GM19099 (cell line): ENCODE results near the gene MCF2L.

Experiments
- POLR2A ChIP-seq: IDR thresholded peaks from 3 replicates; pipeline ENCODE4 v1.6.1; 2011; ENCODE audit warnings: low read depth; ENCODE audit not compliant: insufficient read length; ENCODE audit errors: extremely low read depth

The MCF2L gene

DNA sequence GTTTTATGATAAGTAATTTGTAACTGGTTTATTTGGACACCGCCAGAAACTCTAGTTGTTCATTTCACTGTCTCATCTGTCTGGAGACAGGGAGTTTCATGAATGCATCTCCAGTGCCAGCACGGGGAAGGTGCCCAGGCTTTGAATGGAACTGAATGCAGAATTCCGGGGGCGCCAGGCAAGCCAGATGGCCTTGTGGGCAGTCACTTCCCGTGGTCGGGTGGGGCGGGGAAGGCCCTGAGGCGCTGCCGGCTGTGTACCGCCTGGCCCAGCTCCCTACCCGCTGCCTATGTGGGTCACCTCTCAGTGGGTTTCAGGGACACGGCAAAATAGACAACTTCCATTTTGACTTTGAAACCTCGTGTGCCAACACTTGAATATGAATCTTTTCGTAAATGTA is 28.8 kb upstream of the MCF2L start:
- TF ChIP-seq POLR2A: no peak

DNA sequence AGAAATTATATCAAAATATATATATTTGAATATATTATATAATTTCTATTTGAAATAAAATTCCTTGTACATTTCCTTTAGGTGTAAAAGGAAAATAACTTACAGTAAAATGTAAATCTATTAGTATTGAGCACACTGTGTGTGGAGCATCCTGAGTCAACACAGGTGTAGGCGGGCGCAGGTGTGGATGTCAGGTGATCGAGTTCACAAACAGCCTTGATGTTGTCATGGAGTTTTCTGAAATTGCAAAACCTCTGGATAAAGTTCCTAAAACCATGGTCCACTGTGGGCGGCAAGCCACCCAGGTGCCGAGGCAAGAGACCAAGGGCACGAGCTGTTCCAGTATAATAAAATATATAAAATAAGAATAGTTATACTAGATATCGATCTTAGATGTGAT is 27.7 kb upstream of the MCF2L start:
- no peak for TF ChIP-seq POLR2A

DNA sequence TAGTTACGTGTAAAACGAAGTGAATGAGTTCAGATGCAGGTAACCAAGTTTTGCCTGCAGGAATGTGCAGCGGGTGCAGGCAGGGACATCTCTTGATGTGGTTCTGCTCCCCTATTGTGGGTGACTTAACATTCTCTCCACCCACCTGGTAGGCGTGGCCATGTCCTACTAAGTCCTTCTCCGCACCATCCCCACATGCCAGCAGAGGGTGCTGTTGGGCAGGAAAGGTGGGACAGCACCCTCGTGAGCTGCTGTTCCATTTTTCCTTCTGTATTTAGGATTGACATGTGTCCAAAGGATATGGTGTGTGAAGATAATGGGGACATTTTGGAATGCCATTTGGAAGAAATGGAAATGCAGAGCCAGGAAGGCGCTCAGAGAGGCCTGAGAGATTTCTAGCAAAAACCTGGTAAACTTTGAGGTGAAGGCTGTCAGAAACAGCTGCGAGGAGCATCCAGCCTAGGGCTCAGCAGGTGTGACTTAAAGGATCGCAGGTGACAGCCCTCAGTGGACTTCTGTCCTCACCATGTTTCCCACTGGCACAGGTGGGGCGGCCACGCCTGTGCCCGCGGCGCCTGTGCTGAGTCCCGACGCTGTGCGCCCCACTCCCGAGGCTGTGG is 26.2 kb upstream of the MCF2L start:
- TF ChIP-seq POLR2A: no peak

DNA sequence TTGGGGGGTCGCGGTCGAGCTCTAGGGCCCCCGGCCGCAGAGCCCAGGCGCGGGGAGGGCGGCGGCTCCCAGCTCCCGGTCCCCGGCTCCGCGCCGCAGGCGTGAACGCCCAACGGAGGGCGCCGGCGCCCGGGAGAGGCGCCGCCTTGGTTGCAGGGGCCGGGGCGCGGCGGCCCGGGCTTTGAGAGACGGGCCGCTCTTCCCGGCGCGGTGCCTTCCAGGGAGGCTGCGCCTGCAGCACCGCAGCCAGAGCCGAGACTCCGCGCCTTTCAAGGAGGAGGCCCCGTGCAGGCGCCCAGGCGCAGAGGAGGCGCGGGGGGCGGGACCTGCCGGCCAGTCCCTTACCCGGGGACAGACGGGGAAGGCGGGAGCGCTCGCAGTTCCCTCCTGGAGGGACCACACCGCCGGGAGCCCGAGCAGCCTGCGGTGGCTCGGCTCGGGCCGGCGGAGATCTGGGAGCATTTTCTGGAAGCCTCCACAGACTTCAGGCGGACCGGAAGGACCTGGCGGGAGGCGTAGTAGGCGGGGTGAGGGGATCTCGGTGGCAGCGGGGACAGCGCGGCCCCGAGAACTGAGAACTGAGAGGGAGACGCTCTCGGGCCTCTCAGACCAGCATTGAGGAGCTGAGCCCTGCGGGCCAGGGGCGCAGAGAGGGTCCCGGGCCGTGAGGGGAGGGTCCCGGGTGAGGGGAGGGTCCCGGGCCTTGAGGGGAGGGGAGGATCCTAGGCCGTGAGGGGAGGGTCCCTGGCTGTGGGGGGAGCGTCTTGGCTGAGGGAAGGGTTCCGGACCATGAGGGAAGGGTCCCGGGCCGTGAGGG is 25.5 kb upstream of the MCF2L start:
- no peak for TF ChIP-seq POLR2A

DNA sequence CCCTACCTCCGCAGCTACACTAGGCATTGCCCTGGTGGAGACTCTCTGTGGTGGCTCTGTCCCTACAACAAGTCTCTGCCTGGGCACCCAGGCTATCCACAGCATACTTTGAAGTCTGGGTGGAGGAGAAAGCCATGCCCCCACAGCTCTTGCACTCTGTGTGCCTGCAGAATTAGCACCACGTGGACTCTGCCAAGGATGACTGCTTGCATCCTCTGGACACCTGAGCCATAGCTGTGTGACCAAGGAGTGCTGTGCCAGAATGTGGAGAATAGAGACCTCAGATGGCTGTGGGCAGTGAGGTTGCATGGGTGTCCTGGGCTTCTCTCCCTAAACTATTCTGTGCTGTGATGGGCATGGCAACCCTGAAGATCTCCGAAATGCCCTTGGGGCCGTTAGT is 21.2 kb upstream of the MCF2L start:
- no peak for TF ChIP-seq POLR2A

DNA sequence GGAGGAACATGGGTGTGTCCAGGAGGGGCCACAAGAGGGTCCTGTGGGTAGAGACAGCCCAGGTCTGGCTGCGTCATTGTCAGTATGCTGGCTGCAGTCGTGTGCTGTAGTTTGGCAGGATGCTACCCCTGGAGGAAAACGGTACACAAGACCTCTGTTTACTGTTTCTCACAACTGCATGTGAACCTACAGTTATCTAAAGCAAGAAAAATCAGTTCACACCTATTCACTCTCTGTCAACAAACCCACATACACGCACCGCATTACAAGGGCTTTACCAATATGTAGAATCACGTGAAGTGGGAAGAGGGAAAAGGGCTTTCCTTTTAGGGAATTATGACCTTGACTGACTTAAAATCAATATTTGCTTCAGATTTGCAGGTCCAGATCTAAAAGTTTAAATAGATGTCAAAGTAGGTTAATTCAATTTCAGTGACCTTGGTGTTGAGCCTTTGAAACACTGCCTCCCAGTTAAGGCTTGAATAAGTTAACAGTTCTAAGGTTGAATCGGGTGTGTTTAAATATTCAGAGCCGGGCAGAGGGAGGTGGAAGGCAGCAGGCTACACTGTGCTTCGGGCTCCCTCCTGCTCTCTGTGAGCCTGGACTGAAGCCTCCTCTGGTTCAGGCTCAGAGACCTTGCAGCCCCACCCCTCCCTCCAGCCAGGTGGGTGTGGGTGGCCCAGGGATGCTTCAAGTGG is 17.2 kb upstream of the MCF2L start:
- TF ChIP-seq POLR2A: no peak

DNA sequence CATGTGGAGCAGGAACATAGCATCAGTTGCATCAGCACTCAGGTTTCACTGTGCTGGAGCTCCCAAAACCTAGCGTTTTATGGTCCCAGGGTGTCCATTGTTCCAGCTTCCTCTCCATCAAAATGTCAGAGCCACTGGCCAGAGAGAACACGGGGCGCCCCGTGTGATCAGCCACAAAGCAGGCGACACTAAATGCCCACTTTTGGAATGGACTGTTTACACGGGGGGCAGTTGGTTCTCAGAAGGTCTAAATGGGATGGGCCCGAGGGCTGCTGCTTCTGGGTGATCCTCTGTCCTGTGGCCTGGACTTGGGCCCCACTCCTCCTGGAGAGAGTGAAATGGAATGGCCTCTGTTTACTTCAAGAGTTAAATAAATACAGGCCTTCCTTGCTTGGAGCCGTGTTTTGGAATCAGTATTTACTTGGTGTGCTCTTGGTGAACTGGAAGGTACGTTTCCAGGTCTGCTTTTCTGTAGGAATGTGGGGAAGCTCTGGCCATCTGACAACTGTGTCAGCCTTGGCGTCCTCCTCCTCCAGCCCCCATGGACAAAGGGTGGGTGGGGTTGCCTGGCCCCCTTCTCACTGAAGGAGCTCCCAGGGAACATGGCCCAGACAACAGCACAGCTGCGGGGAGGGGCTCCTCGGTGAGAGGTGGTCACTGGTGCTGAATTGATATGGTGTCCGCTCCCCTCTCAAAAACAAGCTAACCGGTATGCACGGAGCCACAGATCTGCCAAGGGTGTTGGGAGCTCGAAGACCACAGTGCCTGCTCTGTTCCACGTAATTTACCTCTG is 16.1 kb upstream of the MCF2L start:
- TF ChIP-seq POLR2A: no peak

DNA sequence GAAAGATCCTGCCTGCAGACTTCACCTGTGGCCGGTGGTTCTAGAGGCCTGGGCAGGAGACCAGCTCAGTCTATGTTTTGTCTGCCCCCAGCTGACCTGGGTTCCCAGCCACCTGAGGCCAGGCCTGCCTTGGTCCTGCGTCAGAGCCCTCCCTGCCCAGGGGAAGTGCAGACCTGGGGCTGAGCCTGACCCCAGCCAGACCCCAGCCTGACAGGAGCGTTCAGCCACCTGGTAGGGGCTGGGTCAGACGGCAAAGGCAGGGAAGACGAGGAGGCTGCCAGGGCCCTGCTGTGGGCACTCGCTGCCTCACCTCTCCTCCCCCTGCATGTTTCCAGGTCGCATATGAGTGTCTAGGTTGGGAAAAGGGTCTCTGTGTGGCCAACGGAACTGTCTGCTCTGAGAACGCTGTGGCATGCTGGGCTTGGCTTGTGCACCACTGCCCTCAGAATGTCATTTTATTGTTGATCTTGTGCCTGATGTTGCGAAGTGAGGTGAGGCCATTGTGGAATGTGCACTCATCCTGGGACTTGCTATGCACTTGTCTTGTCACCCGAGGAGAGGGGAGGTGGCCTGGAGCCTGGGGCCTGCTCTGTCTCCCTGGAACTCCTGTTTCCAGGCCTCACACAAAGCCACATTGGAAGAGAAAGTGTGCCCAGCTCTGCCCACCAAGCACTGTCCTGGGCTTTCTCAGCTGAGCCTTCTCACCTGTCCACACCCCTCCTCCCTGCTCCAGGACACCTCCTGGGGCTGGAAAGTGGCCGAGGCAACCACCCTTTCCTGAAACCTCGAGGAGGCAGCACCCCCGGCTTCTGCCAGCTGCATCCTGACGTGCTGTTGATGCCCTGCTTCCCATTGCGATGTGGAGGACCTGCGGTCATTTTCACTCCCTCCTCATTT is 15.2 kb upstream of the MCF2L start:
- TF ChIP-seq POLR2A: no peak

DNA sequence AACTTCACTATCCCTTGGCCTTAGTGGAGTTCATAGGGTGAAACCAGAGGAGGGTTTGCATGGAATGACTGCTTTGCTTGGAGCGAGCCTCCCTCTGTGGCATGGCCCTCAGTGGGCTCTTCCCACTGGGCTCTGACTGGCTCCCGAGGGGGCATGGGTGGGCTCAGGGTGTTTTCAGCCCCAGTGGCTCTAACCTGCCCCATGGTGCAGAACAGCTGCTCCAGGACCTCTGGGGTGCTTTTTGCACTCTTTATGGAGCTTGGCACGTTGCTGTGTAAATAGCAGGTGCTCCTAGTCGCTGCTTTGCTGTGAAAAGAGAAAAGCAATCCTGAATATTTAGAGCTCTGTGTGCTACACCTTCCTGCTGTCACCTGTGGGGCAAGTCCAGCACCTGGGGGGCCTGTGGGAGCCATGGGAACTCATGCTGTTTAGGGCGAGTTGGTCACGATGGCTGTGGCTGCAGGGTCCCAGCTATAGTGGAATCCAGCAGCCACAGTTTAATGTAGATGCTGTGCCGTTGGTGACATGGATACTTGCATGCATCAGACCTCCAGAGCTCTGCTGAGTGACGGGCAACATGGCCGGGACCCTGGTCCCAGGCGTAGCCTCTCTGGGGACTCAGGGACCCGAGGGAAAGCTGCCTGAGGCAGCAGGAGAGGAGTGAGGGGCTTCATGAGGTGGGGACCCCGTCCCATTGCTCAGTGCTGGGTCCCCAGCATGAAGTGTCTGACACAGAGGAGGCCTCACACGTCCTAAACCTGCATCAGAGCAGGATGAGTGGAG is 14.3 kb upstream of the MCF2L start:
- no peak for TF ChIP-seq POLR2A

DNA sequence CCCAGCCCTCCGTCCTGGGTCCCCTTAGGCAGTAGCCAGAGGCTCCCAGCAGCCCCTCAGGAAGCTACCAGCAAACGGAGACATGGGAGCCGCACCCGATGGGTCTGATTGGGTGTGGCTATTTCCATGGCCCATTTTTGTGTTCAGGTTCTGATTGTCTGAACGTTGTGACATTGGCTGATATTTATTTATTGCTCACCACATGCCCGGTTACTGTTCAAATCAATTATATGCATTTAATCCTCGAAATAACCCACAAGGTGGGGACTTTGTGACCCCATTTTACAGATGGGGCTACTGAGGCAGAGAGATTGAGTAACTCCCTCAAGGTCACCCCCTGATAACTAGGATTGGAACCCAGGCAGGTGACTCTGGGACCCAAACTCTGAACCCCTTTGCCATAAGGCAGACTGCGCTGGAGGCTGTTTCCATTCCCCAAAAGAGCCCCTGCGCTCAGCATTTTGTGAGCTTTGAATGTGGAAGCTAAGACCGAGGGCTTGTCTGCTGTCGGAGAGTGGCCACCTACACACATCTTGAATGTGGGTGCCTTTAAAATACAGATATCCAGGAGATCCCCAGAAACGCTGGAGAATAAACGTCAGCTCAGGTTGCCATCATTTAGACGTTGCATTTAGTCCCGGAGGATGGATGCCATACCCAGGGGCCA is 13.6 kb upstream of the MCF2L start:
- no peak for TF ChIP-seq POLR2A

DNA sequence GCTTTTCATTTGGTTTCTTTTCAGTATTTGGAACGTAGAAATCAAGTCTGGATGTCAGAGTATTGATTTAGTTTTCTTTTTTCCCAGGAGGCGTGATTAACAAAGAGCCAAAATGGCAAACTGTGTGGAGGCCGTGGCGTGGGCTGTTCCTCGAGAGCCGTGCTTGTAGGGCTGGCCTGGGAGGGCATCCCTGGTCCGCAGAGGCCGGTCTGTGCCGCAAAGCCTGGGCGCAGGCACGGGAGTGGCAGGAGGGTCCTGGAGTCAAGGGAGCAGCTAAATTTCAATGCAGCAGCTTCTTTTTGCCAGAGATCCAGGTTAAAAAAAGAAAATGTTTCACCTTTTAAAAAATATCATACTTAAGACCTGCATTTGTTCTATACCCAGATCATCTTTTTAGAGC is 13.1 kb upstream of the MCF2L start:
- no peak for TF ChIP-seq POLR2A

DNA sequence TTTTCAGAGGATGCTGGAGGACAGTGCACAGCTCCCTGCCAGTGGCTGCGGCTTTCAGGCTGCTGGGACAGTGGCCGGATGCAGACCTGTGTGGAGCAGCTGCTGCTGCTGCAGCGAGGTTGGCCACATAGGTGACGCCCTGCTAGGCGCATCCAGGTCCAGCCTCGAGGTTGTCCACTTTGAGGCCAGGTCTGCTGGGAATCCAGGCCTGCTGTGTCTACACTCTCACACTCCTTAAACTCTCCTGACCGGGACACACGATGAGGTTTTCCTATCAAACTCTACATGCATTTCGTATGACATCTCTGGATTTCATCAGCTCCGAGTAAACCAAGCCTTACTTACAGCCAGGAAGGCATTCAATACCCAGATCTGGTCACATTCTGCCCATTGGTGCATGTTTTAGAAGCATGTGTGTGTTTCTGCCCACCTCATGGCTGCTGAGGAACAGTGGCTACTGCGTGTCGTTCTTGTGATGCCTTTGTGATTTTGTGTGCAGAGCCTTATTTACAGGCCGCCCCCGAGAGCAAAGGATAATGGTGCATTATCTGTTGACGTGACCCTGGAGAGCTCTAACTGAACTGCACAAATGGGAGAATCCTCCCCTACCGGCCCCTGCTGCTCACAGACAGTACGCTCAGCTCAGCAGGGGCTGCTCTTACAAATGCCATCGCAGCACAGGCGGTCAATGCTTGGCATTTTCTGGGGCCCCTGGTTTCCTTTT is 12.3 kb upstream of the MCF2L start:
- no peak for TF ChIP-seq POLR2A

DNA sequence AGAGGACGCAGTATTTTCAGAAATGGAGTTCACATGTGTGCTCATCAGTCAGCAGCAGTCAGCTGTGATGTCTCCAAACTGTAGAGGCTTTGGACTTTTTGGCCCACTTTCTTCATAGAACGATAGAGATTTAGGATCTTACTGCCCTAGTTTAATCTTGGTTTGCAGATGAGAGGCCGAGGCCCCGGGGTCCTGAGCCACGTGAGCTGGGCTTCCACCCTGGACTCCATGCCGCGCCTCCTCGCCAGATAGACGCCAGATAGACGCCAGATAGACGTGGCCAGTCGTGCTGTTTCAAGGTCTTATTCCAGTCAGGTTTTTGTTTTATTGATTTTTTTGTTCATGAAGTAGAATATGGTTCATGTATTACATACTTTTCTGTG is 11.7 kb upstream of the MCF2L start:
- no peak for TF ChIP-seq POLR2A
